ENCODE results near the gene SLC1A4.
"Not testable (repeated sequence)": the region's sequence is repeated elsewhere in the genome, so short reads cannot be mapped to it uniquely, and the experiment has no call there.

Gene SLC1A4

DNA sequence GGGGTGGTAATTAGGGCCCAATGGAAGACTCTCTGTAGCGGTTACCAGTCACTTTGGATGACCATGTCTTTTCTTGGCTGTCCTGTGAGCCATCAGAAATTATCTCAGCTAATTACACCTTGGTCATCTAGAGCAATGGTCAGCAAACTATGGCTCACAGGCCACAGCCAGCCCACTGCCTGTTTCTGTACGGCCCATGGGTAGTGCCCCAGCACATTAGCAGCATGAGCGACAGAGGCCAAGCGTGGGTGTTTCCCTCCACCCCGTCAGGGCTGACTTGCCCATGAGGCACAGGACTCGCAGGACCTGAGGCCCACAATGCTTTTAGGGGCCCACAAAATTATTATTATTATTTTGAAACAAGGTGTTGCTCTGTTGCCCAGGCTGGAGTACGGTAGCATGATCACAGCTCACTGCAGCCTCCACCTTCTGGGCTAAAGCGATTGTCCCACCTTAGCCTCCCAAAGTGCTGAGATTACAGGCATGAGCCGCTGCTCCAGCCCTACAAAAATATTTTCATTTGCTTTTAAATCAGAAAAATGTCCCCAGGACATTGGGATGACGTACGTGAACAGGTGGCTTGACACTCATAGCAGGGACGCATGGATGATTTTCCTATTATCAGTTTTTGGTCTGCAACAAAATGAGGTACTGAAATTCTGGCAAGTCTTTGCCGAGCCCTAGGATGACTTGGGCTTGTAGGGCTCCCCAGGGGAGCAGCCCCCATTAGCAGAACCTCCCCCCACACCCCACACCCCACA lies 37.7 kb downstream of the SLC1A4 start:
- peak; percentile 83 for DNase-seq (ENCODE audit: low spot score)

DNA sequence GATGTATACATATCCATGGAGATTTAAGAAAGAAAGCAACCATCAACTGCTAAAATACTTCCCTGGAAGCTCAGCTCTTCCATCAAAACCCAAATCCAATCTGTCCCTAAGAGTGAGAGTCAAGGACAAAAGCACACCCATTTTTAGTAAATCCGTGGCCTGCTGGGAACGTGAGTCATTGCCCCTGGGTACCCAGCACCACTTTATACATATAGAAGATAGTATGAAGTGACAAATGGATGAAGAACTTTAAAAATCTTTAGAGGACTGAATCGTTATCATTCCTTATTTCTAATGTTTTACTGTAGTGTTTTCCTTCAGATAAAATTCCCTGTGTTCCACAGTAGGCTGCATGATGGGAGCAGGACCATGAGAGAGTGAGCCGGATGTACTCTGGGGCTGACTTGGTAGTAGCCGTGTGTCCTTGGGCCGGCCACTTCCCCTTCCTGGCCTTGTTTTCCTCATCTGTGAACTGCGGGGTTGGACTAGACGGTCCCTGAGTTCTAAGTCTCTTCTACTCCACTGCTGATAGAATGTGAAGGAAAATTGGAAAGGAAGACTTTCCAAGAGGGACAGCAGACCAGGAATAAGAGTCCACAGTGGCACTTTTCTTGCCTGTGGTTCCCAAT lies 38.5 kb downstream of the SLC1A4 start:
- DNase-seq (ENCODE audit: low spot score): no peak

DNA sequence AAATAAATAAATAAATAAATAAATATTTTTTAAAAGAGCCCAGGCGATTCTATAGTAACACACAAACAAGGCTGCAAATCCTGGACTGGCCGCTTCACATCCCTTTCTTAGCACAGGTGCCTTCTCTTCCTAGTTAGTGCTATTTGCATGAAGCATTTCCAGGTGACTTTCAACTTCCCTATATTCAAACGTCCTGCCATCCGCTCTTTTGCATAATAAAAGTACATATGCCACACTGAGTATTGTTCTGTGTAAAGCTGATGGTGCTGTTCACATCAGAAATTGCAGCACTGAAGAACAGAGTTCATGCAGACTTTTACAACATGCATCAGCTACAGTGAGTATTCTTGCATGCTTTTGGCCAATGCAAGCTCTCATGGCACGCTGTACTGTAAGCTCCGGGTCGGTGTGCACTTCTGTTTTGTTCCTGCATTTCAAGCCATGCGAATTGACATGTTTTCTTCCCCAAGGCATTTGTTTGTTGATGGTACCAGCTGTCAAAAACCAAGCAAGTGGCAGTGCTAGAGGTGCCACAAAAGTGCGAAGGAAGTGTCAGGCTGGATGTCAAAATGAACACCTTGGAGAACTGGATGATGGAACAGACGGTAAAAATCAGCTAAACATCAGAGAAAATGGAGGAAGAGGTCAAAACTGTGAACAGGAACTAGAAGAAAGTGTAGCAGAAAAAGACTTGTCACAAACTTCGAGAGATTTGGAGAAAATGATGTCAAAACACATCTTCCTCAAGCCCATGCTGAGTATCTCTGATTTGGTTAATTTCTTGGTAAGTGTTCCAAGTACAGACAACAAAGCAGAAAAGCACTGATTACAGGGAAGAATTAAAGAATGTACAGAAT lies 41.5 kb downstream of the SLC1A4 start:
- DNase-seq (ENCODE audit: low spot score): peak; percentile 76

DNA sequence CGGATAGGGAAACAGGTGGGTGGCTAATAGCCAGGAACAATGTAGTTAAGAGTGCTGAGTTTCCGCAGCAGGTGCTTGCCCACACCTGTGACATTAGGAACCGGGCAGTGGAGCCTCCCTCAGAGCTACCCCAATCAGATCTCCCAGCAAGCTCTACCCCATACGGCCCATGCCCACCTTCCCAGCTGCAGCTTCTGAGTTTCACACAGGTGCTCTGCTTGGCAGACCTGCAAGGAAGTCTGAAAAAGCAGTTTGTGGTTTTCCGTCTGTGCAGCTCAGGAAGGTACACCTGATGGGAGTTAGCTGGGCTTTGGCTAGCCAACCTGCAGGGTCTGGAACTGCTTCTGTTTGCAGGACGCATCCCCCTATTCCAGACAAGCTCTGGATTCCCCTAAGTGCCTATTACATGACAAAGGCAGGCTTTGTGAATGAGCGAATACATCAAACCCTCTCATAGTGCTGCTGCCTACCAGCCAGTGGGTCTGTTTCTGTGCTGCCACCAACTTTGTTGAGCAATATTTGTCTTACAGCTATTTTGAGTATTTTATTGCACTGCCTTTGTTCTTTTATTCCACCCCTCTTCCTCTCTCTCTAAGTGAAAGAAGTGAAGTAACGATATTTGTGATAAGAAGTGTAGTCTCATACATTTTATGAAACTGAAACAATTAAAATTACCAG lies 42.3 kb downstream of the SLC1A4 start:
- peak; percentile 76 for DNase-seq (ENCODE audit: low spot score)

DNA sequence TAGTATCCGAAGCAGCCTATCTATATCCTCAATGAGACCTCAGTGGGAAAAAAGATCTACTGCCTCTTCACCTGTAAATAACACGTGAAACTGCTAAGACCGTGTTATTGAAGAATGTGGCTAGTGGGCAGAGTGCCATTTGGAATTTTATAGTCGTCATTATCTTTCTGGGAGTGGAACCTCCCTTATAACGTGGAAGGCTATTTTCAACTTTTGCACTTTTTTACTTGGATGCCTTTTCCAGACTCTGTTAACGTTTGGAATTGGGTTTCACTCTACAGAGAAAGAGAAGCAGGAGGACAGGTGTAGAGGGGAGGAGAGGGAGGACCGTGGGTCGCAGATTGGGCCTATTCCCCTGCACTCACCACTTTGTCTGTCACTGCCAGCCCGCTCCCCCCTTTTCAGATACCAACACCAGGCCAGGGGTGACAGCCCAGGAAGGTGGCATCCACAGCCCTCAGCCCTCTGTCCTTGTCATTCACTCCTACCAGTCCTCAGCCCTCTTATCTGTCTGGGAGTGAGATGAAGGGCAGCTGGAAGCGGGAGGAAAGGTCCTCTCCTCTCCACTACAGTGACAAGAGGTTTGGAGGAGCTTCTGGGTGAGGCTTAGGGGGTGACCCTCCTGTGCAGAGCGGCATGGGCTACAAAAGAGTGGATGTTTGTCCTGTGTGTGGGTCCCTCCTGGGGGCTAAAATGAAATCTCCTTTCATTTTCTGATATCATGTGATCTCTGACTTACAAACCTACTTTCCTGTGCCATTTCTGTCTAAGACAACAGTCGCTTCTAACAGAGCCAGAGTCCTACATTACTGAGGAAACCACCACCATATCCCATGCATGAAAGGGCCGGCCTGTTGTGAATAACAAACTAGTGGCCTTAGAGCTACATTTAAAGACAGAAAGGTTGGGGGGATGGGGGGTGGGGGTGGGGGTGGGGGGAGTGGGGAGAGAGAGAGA lies 43.1 kb downstream of the SLC1A4 start:
- peak; percentile 44 for DNase-seq (ENCODE audit: low spot score)

DNA sequence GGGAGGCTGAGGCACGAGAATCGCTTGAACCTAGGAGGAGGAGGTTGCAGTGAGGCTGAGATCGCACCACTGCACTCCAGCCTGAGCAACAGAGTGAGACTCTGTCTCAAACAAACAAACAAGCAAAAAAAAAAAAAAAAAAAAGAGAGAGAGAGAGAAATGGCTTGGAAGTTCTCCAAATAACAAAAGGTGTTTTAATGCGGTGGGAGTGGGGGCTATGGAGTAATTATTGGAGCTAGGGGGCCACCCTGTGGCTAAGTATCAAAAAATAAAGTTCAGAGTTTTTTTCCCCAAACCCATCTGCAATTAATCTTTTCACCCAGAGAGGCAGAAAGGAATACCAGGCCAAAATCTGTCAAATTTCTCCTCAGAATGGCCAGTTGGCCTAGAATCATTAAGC lies 44.0 kb downstream of the SLC1A4 start:
- peak; percentile 76 for DNase-seq (ENCODE audit: low spot score)

DNA sequence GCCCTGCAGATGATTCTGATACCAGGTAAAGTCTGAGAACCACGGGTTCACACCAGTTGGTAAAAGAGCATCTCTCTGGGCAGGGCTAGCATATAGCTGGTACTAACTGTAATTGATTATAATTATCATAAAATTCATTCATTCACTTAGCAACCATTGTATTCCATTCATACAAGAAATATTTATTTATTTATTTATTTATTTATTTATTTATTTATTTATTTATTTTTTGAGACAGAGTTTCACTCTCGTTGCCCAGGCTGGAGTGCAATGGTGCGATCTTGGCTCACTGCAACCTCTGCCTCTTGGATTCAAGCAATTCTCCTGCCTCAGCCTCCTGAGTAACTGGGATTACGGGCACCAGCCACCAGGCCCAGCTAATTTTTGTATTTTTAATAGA lies 44.5 kb downstream of the SLC1A4 start:
- not testable (repeated sequence) for DNase-seq (ENCODE audit: low spot score)

DNA sequence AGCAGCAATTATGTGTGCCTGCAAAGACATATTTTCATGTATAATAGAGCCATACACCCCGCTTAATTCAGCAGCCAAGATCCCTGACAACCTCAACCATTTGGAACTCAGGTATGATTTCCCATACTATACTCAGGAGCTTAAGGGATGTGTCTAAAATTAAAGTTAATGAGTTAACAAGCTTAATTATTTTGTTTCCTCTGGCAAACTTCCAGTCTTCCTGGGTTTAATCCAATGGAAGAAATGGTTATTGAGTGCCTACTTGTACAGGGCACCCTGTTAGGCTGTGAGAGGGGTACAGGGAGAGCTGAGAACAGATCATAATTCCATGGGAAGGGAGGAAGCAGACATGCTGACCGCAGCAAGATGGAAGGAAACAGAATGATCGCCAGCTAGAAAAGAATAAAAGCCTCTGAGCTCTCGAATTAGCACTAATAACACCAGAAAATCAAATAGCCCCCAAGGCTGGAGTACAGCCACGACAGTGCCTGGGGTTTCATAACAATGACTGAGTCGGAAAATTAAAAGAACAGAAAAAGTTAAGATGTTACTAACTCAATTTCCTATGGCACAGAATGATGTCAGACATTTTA lies 46.2 kb downstream of the SLC1A4 start:
- DNase-seq (ENCODE audit: low spot score): no peak

DNA sequence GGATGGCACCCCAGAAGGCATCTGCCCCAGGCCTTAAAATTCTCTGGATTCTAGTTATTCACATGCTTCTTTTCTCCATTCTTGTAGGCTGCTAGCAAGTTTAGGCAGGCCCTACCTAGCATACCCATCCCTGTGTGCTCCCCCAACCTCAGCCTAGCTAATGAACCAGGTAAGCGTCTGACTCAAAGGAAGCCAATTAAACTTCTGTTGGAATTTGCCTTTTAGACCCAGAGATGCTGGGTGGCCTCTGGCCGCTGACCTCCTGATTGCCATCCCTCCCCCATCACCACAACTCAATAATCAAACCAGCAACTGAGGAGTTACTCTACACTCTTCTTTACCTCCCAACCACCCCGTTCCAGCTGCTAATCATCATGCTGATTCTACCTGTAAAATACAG lies 48.0 kb downstream of the SLC1A4 start:
- DNase-seq (ENCODE audit: low spot score): no peak

DNA sequence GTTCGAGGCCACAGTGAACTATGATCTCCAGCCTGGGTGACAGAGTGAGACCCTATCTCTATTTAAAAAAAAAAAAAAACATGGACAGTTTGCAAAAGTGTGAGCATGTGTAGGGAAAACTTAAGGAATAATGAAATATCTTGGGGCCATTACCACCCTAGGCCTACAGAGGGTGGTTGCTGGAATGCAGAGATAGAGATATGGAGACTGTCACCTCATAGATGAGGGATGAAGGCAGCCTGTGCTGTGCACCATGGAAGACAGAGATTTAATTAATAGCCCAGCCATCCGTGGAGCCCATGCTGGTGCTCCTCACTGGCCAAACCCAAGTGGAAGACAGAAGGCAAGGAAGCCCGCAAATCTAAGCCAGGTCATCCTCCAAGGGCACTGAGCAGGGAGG lies 50.4 kb downstream of the SLC1A4 start:
- no peak for DNase-seq (ENCODE audit: low spot score)

DNA sequence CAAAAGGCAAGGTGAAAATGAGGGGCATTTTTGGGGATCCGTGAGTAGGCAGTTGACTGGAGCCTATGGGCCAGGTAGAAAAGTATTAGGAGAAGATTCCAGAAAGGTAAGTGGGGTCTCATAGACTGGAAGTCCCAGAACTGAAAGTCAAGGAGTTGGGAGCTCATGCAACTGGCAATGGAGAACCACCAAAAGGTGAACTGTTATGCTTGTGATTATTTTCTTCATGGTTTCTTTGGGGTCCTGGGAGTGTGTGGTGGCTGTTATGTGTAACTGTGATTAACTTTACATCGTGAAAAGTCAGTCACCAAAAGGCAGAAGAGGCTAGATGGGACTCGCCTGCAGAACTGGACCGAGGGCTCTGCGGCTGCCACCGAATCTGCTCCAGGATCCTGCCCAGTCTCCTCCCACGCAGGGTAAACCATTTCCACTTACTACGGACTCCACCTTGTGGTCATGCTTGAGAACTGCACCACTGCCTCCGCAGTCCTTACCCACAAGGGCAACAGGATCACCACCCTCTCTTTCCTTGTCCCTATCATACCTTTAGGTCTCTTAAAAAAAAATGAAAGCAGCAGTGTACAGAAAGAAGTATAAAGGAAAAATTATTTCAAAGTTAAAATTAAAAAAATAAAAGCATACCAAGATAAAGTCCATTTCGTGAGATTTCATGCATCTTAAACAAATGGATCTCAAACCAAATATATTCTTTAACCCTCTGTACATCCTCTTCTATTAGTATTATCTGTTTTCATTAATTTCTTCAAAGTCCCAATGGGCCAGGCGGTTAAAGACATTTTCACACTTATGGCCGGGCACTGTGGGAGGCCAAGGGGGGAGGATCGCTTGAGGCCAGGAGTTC lies 51.4 kb downstream of the SLC1A4 start:
- DNase-seq (ENCODE audit: low spot score): peak; percentile 86

DNA sequence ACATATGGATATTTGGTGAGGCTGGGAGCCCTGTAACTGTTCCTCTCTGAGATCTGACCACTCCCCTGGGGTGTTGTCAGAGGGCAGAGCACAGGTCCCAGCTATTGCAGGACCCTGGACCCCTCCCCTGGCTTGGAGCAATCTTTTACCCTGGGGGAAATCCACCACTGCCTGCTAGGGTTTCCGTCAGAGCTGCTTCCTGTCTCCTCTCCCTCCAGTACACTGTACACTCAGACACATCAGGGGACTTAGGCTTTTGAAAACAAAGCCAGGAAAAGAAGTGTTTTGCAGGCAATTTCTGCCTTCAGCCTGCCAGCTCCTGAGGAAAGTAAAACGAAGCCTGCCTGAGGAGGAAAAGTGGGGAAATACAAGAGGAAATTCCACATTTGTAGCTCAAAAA lies 53.8 kb downstream of the SLC1A4 start:
- no peak for DNase-seq (ENCODE audit: low spot score)

DNA sequence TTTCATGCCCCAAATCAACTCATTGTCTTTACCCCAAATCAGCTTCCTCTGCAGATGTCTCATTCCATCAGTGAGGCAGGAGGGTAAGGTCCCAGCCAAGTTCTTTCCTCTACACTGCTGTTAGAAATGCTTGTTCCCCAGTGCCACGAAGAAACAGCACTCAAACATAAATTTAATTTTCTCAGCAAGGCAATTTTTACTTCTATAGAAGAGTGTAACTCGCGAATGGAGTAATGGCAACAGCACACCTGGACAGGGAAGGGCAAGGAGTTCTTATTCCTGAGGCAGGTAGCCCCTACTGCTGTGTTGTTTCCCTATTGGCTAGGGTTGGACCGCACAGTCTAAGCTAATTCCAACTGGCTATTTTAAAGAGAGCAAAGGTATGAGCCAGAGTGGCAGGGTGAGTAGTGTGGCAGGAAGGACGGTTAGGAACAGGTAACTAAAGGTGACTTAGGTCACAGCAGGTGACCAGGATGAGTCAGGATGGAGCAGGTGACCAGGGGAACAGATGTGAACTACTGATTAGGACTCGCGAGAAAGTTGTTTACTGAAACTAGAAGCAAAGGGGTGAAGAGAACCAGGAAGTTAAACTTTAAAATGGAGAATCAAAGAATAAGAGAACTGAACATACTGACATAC lies 55.0 kb downstream of the SLC1A4 start:
- DNase-seq (ENCODE audit: low spot score): no peak

DNA sequence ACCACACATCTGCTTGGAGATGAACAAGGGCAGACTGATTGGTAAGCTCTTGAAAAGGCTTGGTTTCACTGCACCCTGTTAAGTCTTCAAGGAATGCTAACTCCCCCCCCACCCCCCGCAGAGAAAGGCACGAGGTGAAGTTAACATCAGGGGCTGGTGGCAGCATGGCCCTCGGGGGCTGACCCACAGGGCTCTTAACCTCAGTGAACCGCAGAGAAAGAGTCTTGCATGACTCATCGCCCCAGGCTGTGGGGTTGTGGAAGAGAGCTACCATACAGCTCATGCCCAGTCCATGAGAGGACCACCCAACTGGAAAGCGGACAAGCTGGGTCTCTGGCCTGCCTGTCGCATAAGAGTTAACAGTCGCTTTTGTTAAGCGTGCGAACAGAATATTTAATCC lies 56.5 kb downstream of the SLC1A4 start:
- DNase-seq (ENCODE audit: low spot score): no peak

DNA sequence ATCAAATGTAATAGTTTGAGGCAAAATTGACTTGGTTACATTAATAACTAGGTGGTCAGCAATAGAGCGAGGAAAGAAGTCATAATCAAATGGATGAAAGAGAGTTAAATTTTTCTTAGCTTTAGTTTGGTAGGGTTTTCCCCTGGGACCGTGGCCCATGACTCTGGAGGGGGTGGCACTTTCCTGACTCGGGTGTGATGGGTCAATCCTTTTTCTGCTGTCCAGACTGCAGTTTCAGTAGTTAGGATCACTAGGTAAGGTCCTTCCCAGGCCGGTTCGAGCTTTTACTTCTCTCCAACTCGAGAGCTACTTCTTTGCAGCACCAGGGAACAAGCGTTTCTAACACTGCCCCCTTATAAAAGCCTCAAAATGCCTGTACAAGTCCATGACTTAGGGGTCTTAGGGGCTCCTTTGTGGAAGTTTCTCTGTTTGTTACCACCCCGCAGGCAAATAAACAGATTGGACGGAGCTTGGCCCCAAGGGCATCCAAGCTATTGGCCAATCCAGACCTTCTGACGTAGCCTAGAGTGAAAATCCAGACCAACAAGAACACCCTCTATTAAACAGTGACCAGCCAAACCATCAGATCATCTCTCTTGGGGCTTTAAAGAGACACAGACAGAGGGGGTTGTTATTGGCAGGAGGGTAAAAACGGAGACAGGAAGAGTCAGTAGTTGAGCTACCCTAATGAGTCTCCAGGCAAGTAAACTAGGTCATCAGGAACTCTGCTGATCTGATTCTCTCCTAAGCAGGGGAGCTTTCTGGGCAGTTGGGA lies 57.6 kb downstream of the SLC1A4 start:
- no peak for DNase-seq (ENCODE audit: low spot score)

DNA sequence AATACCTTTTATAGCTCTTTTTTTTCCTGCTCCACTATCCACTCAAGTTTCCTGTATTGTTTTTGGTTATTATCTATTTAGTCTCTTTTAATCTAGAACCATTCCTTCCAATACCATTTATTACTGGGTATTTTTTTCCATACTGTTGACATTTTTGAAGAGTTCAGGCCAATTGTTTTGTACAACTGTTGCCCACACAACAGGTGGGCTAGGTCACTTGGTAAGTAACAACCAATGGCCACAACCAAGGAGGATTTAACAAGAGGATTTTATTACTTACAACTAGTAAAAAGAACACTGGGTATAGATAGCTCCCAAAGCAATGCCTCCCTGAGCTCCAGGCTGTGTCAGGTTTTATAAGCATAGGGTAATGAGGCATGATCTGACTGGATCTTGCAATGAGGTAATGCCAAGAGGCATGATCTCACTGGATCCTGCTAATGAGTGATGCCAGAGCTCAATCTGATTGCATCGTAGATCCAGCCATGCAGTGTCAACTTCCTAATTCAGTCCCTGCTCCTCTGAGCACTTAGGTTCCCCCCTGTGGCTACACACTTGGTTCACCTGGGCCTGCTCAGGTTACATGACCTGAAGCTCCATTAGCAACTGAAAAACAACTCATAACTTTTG lies 59.9 kb downstream of the SLC1A4 start:
- peak; percentile 34 for DNase-seq (ENCODE audit: low spot score)

DNA sequence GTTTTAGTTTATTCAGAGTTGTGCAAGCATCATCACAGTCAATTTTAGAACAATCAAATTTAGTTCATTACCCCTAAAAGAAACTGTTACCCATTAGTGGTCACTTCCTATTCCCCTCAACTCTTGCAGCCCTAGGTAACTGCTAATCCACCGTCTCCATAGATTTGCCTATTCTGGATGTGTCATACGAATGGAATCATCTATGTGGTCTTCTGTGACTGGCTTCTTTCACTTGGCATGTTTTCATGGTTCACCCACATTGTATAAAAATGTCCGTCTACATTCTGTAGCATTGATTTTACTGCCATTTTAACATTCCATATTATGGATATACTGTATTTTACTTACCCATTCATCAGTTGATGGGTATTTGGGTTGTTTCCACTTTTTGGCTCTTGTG lies 61.7 kb downstream of the SLC1A4 start:
- DNase-seq (ENCODE audit: low spot score): no peak

DNA sequence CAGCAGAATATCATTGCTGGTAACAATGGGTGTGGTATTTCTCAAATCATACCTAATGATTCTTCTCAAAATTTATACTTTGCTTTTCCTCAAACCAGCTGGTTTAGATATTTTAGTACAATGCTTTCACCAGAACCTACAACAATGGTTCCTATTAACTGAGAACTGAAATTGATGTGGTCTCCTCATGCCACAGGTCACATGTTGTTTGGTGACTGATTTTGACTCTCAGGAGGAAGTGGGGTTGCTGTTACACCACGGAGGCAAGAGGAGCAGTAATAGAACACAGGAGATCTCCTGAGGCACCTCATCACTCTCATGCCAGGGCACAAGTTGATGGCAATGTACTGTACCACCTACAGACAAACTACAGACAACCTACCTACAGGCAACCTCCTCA lies 64.0 kb downstream of the SLC1A4 start:
- peak; percentile 50 for DNase-seq (ENCODE audit: low spot score)

Data from NAMALWA (cell line).